ENCODE results near the gene VPREB3.

Gene VPREB3

GRCh38 chr22:23780146-23780748 is 26.0 kb upstream of the VPREB3 start:
- no peaks in the 10 kb centered on the region for H3F3A ChIP-seq (ENCODE audit: insufficient read depth, low read length)
- H2AFZ ChIP-seq (ENCODE audit: low read length) = no peak overlapping the region
- H3K27ac ChIP-seq (ENCODE audit: low read length) = no peak overlapping the region
- no peaks in the 10 kb centered on the region for H3K4me1 ChIP-seq (ENCODE audit: low read length)
- no peaks in the 10 kb centered on the region for H3K9me3 ChIP-seq (replicated peaks; ENCODE audit: insufficient read depth, low read length)
- no peak for TF ChIP-seq CTCF (IDR thresholded peaks at IDR 0.05; ENCODE audit: low read length)
- no peak for TF ChIP-seq EZH2phosphoT487 (IDR thresholded peaks at IDR 0.05; ENCODE audit: low read length)
- TF ChIP-seq EZH2 (optimal IDR thresholded peaks at IDR 0.05; ENCODE audit: low read depth, low read length) = no peak
- no peaks in the 10 kb centered on the region for H3K79me2 ChIP-seq (ENCODE audit: low read length)
- no peak overlapping the region for H3K4me3 ChIP-seq (ENCODE audit: low read length)
- no peaks in the 10 kb centered on the region for H3K27me3 ChIP-seq (replicated peaks; ENCODE audit: insufficient read depth, low read length)
- H4K20me1 ChIP-seq (ENCODE audit: insufficient read depth, low read length) = no peaks in the 10 kb centered on the region
- DNase-seq = no peak
- H3K4me2 ChIP-seq (ENCODE audit: low read depth, low read length) = no peak overlapping the region
- no peak overlapping the region for H3K9ac ChIP-seq (ENCODE audit: low read length)
- no peaks in the 10 kb centered on the region for H3K36me3 ChIP-seq (replicated peaks; ENCODE audit: insufficient read depth, low read length)
- H3K9me2 ChIP-seq (replicated peaks; ENCODE audit: insufficient read depth, low read length) = no peaks in the 10 kb centered on the region

- no peaks in the 10 kb centered on the region for H3K36me3 ChIP-seq (replicated peaks; ENCODE audit: insufficient read depth, low read length)
- no peak overlapping the region for H3K27ac ChIP-seq (ENCODE audit: low read length)
- no peaks in the 10 kb centered on the region for H4K20me1 ChIP-seq (ENCODE audit: insufficient read depth, low read length)
- no peaks in the 10 kb centered on the region for H3K9me2 ChIP-seq (replicated peaks; ENCODE audit: insufficient read depth, low read length)
- no peak overlapping the region for H3K4me3 ChIP-seq (ENCODE audit: low read length)
- no peaks in the 10 kb centered on the region for H3K27me3 ChIP-seq (replicated peaks; ENCODE audit: insufficient read depth, low read length)
- H3K79me2 ChIP-seq (ENCODE audit: low read length) = no peaks in the 10 kb centered on the region
- DNase-seq = no peak
- H3F3A ChIP-seq (ENCODE audit: insufficient read depth, low read length) = no peaks in the 10 kb centered on the region
- H3K9ac ChIP-seq (ENCODE audit: low read length) = no peak overlapping the region
- TF ChIP-seq EZH2 (optimal IDR thresholded peaks at IDR 0.05; ENCODE audit: low read depth, low read length) (no peak), CTCF (IDR thresholded peaks at IDR 0.05; ENCODE audit: low read length) (no peak), EZH2phosphoT487 (IDR thresholded peaks at IDR 0.05; ENCODE audit: low read length) (no peak)
- no peaks in the 10 kb centered on the region for H3K4me1 ChIP-seq (ENCODE audit: low read length)
- no peak overlapping the region for H2AFZ ChIP-seq (ENCODE audit: low read length)
- H3K4me2 ChIP-seq (ENCODE audit: low read depth, low read length) = no peak overlapping the region
- H3K9me3 ChIP-seq (replicated peaks; ENCODE audit: insufficient read depth, low read length) = no peaks in the 10 kb centered on the region
These were observed 25.5 kb upstream of the VPREB3 start for GRCh38 chr22:23779731-23780130.

- no peaks in the 10 kb centered on the region for H3F3A ChIP-seq (ENCODE audit: insufficient read depth, low read length)
- DNase-seq = no peak
- H3K9me3 ChIP-seq (replicated peaks; ENCODE audit: insufficient read depth, low read length) = no peaks in the 10 kb centered on the region
- H3K36me3 ChIP-seq (replicated peaks; ENCODE audit: insufficient read depth, low read length) = no peaks in the 10 kb centered on the region
- H3K79me2 ChIP-seq (ENCODE audit: low read length) = no peaks in the 10 kb centered on the region
- H4K20me1 ChIP-seq (ENCODE audit: insufficient read depth, low read length) = no peaks in the 10 kb centered on the region
- TF ChIP-seq CTCF (IDR thresholded peaks at IDR 0.05; ENCODE audit: low read length) (no peak), EZH2 (optimal IDR thresholded peaks at IDR 0.05; ENCODE audit: low read depth, low read length) (no peak), EZH2phosphoT487 (IDR thresholded peaks at IDR 0.05; ENCODE audit: low read length) (no peak)
- H3K4me1 ChIP-seq (ENCODE audit: low read length) = no peaks in the 10 kb centered on the region
- H3K27ac ChIP-seq (ENCODE audit: low read length) = no peak overlapping the region
- no peak overlapping the region for H2AFZ ChIP-seq (ENCODE audit: low read length)
- H3K27me3 ChIP-seq (replicated peaks; ENCODE audit: insufficient read depth, low read length) = no peaks in the 10 kb centered on the region
- no peak overlapping the region for H3K4me2 ChIP-seq (ENCODE audit: low read depth, low read length)
- no peaks in the 10 kb centered on the region for H3K9me2 ChIP-seq (replicated peaks; ENCODE audit: insufficient read depth, low read length)
- no peak overlapping the region for H3K9ac ChIP-seq (ENCODE audit: low read length)
- no peak overlapping the region for H3K4me3 ChIP-seq (ENCODE audit: low read length)
These were observed 24.9 kb upstream of the VPREB3 start for GRCh38 chr22:23779083-23779482.
